ENCODE measurements around the gene KRTCAP3.

- TF ChIP-seq, protein P1, sequence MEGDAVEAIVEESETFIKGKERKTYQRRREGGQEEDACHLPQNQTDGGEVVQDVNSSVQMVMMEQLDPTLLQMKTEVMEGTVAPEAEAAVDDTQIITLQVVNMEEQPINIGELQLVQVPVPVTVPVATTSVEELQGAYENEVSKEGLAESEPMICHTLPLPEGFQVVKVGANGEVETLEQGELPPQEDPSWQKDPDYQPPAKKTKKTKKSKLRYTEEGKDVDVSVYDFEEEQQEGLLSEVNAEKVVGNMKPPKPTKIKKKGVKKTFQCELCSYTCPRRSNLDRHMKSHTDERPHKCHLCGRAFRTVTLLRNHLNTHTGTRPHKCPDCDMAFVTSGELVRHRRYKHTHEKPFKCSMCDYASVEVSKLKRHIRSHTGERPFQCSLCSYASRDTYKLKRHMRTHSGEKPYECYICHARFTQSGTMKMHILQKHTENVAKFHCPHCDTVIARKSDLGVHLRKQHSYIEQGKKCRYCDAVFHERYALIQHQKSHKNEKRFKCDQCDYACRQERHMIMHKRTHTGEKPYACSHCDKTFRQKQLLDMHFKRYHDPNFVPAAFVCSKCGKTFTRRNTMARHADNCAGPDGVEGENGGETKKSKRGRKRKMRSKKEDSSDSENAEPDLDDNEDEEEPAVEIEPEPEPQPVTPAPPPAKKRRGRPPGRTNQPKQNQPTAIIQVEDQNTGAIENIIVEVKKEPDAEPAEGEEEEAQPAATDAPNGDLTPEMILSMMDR (conservative IDR thresholded peaks at IDR 0.05; ENCODE audit: low read length), result no peak
- TF ChIP-seq EZH2phosphoT487 (IDR thresholded peaks at IDR 0.05; ENCODE audit: borderline replicate concordance, low read depth, low read length), result no peak
These were observed 6.6 kb upstream of the KRTCAP3 start for GRCh38 chr2:27435628-27436027.

Data from OCI-LY7 (cell line).